Aorta (tissue), 5 donors: ENCODE data around the gene RPS6KA5. TPM values are rescaled to one million over a fixed set of nuclear protein-coding genes. Genes with fewer than 3 reads are reported as not detected.

Experiments
- ATAC-seq: fragments of 200-7000 bp; cut with Tn5 transposase; one replicate; pipeline ENCODE4 v1.9.1; 2022; ENCODE audit warnings: moderate library complexity; ENCODE audit not compliant: low FRiP score
- DNase-seq, 2 donors: peaks; one replicate each; pipeline ENCODE4 v3.0.0-alpha.2; 2020
- H3K27ac ChIP-seq, 2 donors: one replicate each; pipeline ENCODE4 v1.5.1; 2013; ENCODE audit warnings: low read length in 2 of 2, mild to moderate bottlenecking in 2 of 2, moderate library complexity in 2 of 2, control low read depth in 1 of 2, inconsistent platforms in 1 of 2, low read depth in 1 of 2
- H3K27me3 ChIP-seq, 2 donors: one replicate each; pipeline ENCODE4 v1.6.1; 2013; ENCODE audit warnings: control low read depth in 1 of 2, low read length in 1 of 2, mild to moderate bottlenecking in 1 of 2, moderate library complexity in 1 of 2; ENCODE audit not compliant: insufficient read depth in 2 of 2, control insufficient read depth in 1 of 2
- H3K36me3 ChIP-seq, 2 donors: one replicate each; pipeline ENCODE4 v1.6.1; 2013; ENCODE audit warnings: control low read depth in 1 of 2, low read length in 1 of 2, mild to moderate bottlenecking in 1 of 2; ENCODE audit not compliant: insufficient read depth in 2 of 2, control insufficient read depth in 1 of 2
- H3K4me1 ChIP-seq, 2 donors: one replicate each; pipeline ENCODE4 v1.6.1; 2013; ENCODE audit warnings: low read length in 2 of 2, control low read depth in 1 of 2, mild to moderate bottlenecking in 1 of 2, moderate library complexity in 1 of 2; ENCODE audit not compliant: insufficient read depth in 2 of 2, control insufficient read depth in 1 of 2
- H3K4me3 ChIP-seq, 2 donors: one replicate each; pipeline ENCODE4 v1.5.1; 2013; ENCODE audit warnings: low read length in 2 of 2, control low read depth in 1 of 2, mild to moderate bottlenecking in 1 of 2
- H3K9me3 ChIP-seq: one replicate; pipeline ENCODE4 v1.6.1; 2013; ENCODE audit warnings: mild to moderate bottlenecking, low read length; ENCODE audit not compliant: control insufficient read depth
- WGBS, 2 donors: extraction: QIAGEN DNeasy Blood & Tissue Kit; methylation state at CpG; one replicate each; pipeline ENCODE4 v1.1.7; 2013; 5-methylcytosine and 5-hydroxymethylcytosine counted together
- intact Hi-C, 2 donors: fragments of 100-400 bp; cut with DNase I; formaldehyde crosslinking; loops; one replicate each; pipeline versions ENCODE4 v1.14.2 to v1.15.0; 2022
- polyA plus RNA-seq, 2 donors: library from polyadenylated mRNA; stranded (reverse); fragments of 200-250 nt; gene quantifications; one replicate each; pipeline ENCODE4 v1.2.3, GENCODE V29; 2013
- total RNA-seq, 2 donors: library from RNA; stranded (reverse); fragmentation: NEBNext Ultra II Directional; extraction: Animal tissue kit (Norgen Biotek cat#: 25700); gene quantifications; one replicate each; pipeline ENCODE4 v1.2.1, GENCODE V29; 2021
- donor health status: healthy with polysubstance abuse.
- donor health status: Bipolar disorder and iron deficiency.
- donor health status: DM: no; HTN: no; CAD: no.
- donor health status: DM: no; HTN: no; CAD: no.
- donor health status: DM: yes; HTN: yes; CAD: no.

Gene RPS6KA5
- total and polyA plus RNA-seq, 4 donors, result 1.4 to 10.0 (median 3.0) TPM

GRCh38 chr14:90900476-90901083 lies 159.9 kb downstream of the RPS6KA5 start:
- intact Hi-C loops, result no loop called here
- no peak overlapping the region for H3K27ac ChIP-seq
- H3K4me3 ChIP-seq, result no peak overlapping the region
- DNase-seq (no peak), ATAC-seq (no peak)
- no peaks in the 10 kb centered on the region for H3K4me1 ChIP-seq
- no peaks in the 10 kb centered on the region for H3K36me3 ChIP-seq
- no peaks in the 10 kb centered on the region for H3K27me3 ChIP-seq
- H3K9me3 ChIP-seq, result no peaks in the 10 kb centered on the region
- 68 to 74% methylated on average over 2 of the region's 2 CpGs for WGBS, 2 donors

GRCh38 chr14:90897022-90897421 lies 163.4 kb downstream of the RPS6KA5 start:
- H3K4me3 ChIP-seq, result no peak overlapping the region
- no peak for DNase-seq
- H3K27me3 ChIP-seq, result no peaks in the 10 kb centered on the region
- no peak overlapping the region for H3K27ac ChIP-seq
- intact Hi-C loops, result no loop called here
- no peaks in the 10 kb centered on the region for H3K36me3 ChIP-seq
- no peak for ATAC-seq
- 96 to 99% methylated on average over 6 of the region's 6 CpGs for WGBS, 2 donors
- H3K9me3 ChIP-seq, result no peaks in the 10 kb centered on the region
- no peaks in the 10 kb centered on the region for H3K4me1 ChIP-seq

GRCh38 chr14:90894241-90894640 lies 166.2 kb downstream of the RPS6KA5 start:
- Histone ChIP-seq H3K36me3 (no peaks in the 10 kb centered on the region), H3K4me3 (no peak overlapping the region), H3K9me3 (no peaks in the 10 kb centered on the region), H3K27ac (no peak overlapping the region), H3K4me1 (no peaks in the 10 kb centered on the region), H3K27me3 (no peaks in the 10 kb centered on the region)
- intact Hi-C loops, result no loop called here
- ATAC-seq (no peak), DNase-seq (no peak)
- WGBS, 2 donors, result 65 to 71% methylated on average over 6 of the region's 6 CpGs

GRCh38 chr14:90893510-90893909 lies 166.9 kb downstream of the RPS6KA5 start:
- DNase-seq (no peak), ATAC-seq (no peak)
- H3K27me3 ChIP-seq, result no peaks in the 10 kb centered on the region
- no peaks in the 10 kb centered on the region for H3K9me3 ChIP-seq
- H3K4me3 ChIP-seq, result no peak overlapping the region
- WGBS, 2 donors, result 94 to 95% methylated on average over 2 of the region's 2 CpGs
- H3K36me3 ChIP-seq, result no peaks in the 10 kb centered on the region
- intact Hi-C loops, result no loop called here
- no peak overlapping the region for H3K27ac ChIP-seq
- H3K4me1 ChIP-seq, result no peaks in the 10 kb centered on the region

GRCh38 chr14:90892970-90893369 lies 167.5 kb downstream of the RPS6KA5 start:
- intact Hi-C loops, result no loop called here
- H3K36me3 ChIP-seq, result no peaks in the 10 kb centered on the region
- no peaks in the 10 kb centered on the region for H3K4me1 ChIP-seq
- no peak overlapping the region for H3K27ac ChIP-seq
- no peaks in the 10 kb centered on the region for H3K9me3 ChIP-seq
- H3K4me3 ChIP-seq, result no peak overlapping the region
- DNase-seq, result no peak
- no peaks in the 10 kb centered on the region for H3K27me3 ChIP-seq
- no peak for ATAC-seq

- Histone ChIP-seq H3K27me3 (no peaks in the 10 kb centered on the region), H3K27ac (no peak overlapping the region), H3K4me1 (no peaks in the 10 kb centered on the region), H3K4me3 (no peak overlapping the region), H3K9me3 (no peaks in the 10 kb centered on the region), H3K36me3 (no peaks in the 10 kb centered on the region)
- ATAC-seq (no peak), DNase-seq (no peak)
- intact Hi-C loops, result no loop called here
- 93 to 97% methylated on average over 1 of the region's 1 CpG for WGBS, 2 donors
Observed at GRCh38 chr14:90891326-90891725, 169.1 kb downstream of the RPS6KA5 start.

- no peaks in the 10 kb centered on the region for H3K36me3 ChIP-seq
- no peak for ATAC-seq
- H3K9me3 ChIP-seq, result no peaks in the 10 kb centered on the region
- no peak overlapping the region for H3K27ac ChIP-seq
- H3K4me1 ChIP-seq, result no peaks in the 10 kb centered on the region
- intact Hi-C loops, result no loop called here
- H3K4me3 ChIP-seq, result no peak overlapping the region
- DNase-seq, result no peak
- 88 to 91% methylated on average over 10 of the region's 10 CpGs for WGBS, 2 donors
- H3K27me3 ChIP-seq, result no peaks in the 10 kb centered on the region
Observed at GRCh38 chr14:90890322-90891020, 170.0 kb downstream of the RPS6KA5 start.

GRCh38 chr14:90886297-90886815 lies 174.1 kb downstream of the RPS6KA5 start:
- Histone ChIP-seq H3K9me3 (no peaks in the 10 kb centered on the region), H3K4me1 (no peaks in the 10 kb centered on the region), H3K36me3 (no peaks in the 10 kb centered on the region), H3K27me3 (no peaks in the 10 kb centered on the region), H3K4me3 (no peak overlapping the region), H3K27ac (no peak overlapping the region)
- intact Hi-C loops, result no loop called here
- DNase-seq, result no peak
- no peak for ATAC-seq
- WGBS, 2 donors, result 95 to 96% methylated on average over 7 of the region's 7 CpGs

GRCh38 chr14:90883782-90884181 lies 176.7 kb downstream of the RPS6KA5 start:
- DNase-seq, result no peak
- H3K4me3 ChIP-seq, result no peak overlapping the region
- H3K4me1 ChIP-seq, result no peaks in the 10 kb centered on the region
- 87 to 91% methylated on average over 2 of the region's 2 CpGs for WGBS, 2 donors
- no peak overlapping the region for H3K27ac ChIP-seq
- no peaks in the 10 kb centered on the region for H3K9me3 ChIP-seq
- H3K36me3 ChIP-seq, result no peaks in the 10 kb centered on the region
- no peak for ATAC-seq
- no peaks in the 10 kb centered on the region for H3K27me3 ChIP-seq
- intact Hi-C loops, result no loop called here
